22Rv1 (cell line): ENCODE measurements around the gene NUP210.

Experiments
- ZFX ChIP-seq: fragments of 450-650 bp; IDR thresholded peaks from 2 replicates; pipeline ENCODE4 v1.6.1; 2017; ENCODE audit warnings: antibody characterized with exemption, borderline replicate concordance
- TF ChIP-seq, protein P1 (sequence below): fragments of 450-650 bp; IDR thresholded peaks from 2 replicates; pipeline ENCODE4 v1.5.1; 2017; ENCODE audit warnings: mild to moderate bottlenecking

- TF ChIP-seq, protein P1, sequence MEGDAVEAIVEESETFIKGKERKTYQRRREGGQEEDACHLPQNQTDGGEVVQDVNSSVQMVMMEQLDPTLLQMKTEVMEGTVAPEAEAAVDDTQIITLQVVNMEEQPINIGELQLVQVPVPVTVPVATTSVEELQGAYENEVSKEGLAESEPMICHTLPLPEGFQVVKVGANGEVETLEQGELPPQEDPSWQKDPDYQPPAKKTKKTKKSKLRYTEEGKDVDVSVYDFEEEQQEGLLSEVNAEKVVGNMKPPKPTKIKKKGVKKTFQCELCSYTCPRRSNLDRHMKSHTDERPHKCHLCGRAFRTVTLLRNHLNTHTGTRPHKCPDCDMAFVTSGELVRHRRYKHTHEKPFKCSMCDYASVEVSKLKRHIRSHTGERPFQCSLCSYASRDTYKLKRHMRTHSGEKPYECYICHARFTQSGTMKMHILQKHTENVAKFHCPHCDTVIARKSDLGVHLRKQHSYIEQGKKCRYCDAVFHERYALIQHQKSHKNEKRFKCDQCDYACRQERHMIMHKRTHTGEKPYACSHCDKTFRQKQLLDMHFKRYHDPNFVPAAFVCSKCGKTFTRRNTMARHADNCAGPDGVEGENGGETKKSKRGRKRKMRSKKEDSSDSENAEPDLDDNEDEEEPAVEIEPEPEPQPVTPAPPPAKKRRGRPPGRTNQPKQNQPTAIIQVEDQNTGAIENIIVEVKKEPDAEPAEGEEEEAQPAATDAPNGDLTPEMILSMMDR, result no peak
- TF ChIP-seq ZFX, result no peak
Observed at GRCh38 chr3:13290941-13291340, 129.2 kb downstream of the NUP210 start.
